Measurements from ENCODE around the gene MCM10. TPM values are rescaled to one million over a fixed set of nuclear protein-coding genes. Genes with fewer than 3 reads are reported as not detected.
"Not testable (repeated sequence)": the region's sequence is repeated elsewhere in the genome, so short reads cannot be mapped to it uniquely, and the experiment has no call there.

MCM10 gene
- total and polyA plus RNA-seq, 2 experiments from 2014 or later, result 38.2 to 43.0 TPM

- DNase-seq (ENCODE audit: low spot score); H3K4me2 ChIP-seq; H3K4me1 Mint-ChIP-seq; ATAC-seq; H3K36me3 ChIP-seq (ENCODE audit: insufficient read depth); H3K27ac Mint-ChIP-seq; H3K4me1 ChIP-seq (ENCODE audit: insufficient read depth); H3F3A ChIP-seq (replicated peaks; ENCODE audit: low read depth); H3K4me3 ChIP-seq; H3K79me2 ChIP-seq (replicated peaks; ENCODE audit: insufficient read depth); H3K36me3 Mint-ChIP-seq (ENCODE audit: low read depth); H3K9me2 ChIP-seq (ENCODE audit: insufficient read depth); H3K27me3 ChIP-seq (ENCODE audit: insufficient read depth); H3K4me3 Mint-ChIP-seq; H3K9me3 Mint-ChIP-seq; H3K27ac ChIP-seq (ENCODE audit: low read depth); H3K27me3 Mint-ChIP-seq (ENCODE audit: insufficient read depth, low read depth, poor library complexity); H2AFZ ChIP-seq; H4K20me1 ChIP-seq (replicated peaks; ENCODE audit: insufficient read depth): not testable (repeated sequence)
Measured at GRCh38 chr10:13242260-13242659, 80.9 kb downstream of the MCM10 start.

GRCh38 chr10:13247246-13247645 is 85.9 kb downstream of the MCM10 start:
- H3K4me3 Mint-ChIP-seq, result no peak overlapping the region
- Histone ChIP-seq H3K27ac (ENCODE audit: low read depth) (no peak overlapping the region), H3K27me3 (ENCODE audit: insufficient read depth) (no peaks in the 10 kb centered on the region), H3K79me2 (replicated peaks; ENCODE audit: insufficient read depth) (no peaks in the 10 kb centered on the region), H3F3A (replicated peaks; ENCODE audit: low read depth) (no peaks in the 10 kb centered on the region), H2AFZ (peak overlapping the region; percentile 85), H4K20me1 (replicated peaks; ENCODE audit: insufficient read depth) (no peaks in the 10 kb centered on the region), H3K4me3 (no peak overlapping the region), H3K9me2 (ENCODE audit: insufficient read depth) (no peaks in the 10 kb centered on the region; the same call in 1 of the 2 replicates), H3K4me2 (no peak overlapping the region), H3K4me1 (ENCODE audit: insufficient read depth) (no peaks in the 10 kb centered on the region), H3K36me3 (ENCODE audit: insufficient read depth) (no peaks in the 10 kb centered on the region)
- ATAC-seq (no peak), DNase-seq (ENCODE audit: low spot score) (no peak)
- no peaks in the 10 kb centered on the region for H3K27me3 Mint-ChIP-seq (ENCODE audit: insufficient read depth, low read depth, poor library complexity)
- no peaks in the 10 kb centered on the region for H3K36me3 Mint-ChIP-seq (ENCODE audit: low read depth)
- H3K27ac Mint-ChIP-seq, result no peak overlapping the region
- no peaks in the 10 kb centered on the region for H3K9me3 Mint-ChIP-seq
- H3K4me1 Mint-ChIP-seq, result peaks cover 4% of the 10 kb centered on the region; the same call in 2 of the 3 replicates
- no peak for TF ChIP-seq STAT1 (IDR thresholded peaks at IDR 0.05; ENCODE audit: unreplicated experiment)
- TF ChIP-seq CREB1 (CRISPR knock-in tag; IDR thresholded peaks at IDR 0.05; ENCODE audit: low read depth), result no peak
- TF ChIP-seq EZH2 (IDR thresholded peaks at IDR 0.05; ENCODE audit: low read depth, unreplicated experiment), result no peak
- no peak for TF ChIP-seq EZH2phosphoT487 (IDR thresholded peaks at IDR 0.05; ENCODE audit: unreplicated experiment)
- TF ChIP-seq POLR2AphosphoS5 (IDR thresholded peaks at IDR 0.05; ENCODE audit: low read depth), result no peak
- no peak for TF ChIP-seq ZNF462 (CRISPR knock-in tag; IDR thresholded peaks at IDR 0.05)
- no peak for TF ChIP-seq ZNF114 (CRISPR knock-in tag; IDR thresholded peaks at IDR 0.05)
- no peak for TF ChIP-seq JUNB (IDR thresholded peaks at IDR 0.05; ENCODE audit: unreplicated experiment)
- no peak for TF ChIP-seq ZNF331 (CRISPR knock-in tag; IDR thresholded peaks at IDR 0.05; ENCODE audit: low read depth)
- TF ChIP-seq REST (IDR thresholded peaks at IDR 0.05; ENCODE audit: unreplicated experiment), result no peak
- TF ChIP-seq NANOG (IDR thresholded peaks at IDR 0.05; ENCODE audit: borderline replicate concordance), result no peak
- TF ChIP-seq CTCF (conservative IDR thresholded peaks at IDR 0.05; ENCODE audit: low read depth in 2 of 2), result no peak

All from GM23338 (cell line).